DMS53 (cell line): Measurements from ENCODE around the gene CDX2.

Source experiments
- DNase-seq: peaks from one replicate; lab custom pipeline; 2025; lab: John Stamatoyannopoulos, UW

Gene CDX2

GRCh38 chr13:27978301-27978968, 9.3 kb upstream of the CDX2 start:
- DNase-seq = peak; percentile 56

GRCh38 chr13:27977476-27978300, 8.6 kb upstream of the CDX2 start:
- DNase-seq = no peak

GRCh38 chr13:27976362-27977091, 7.4 kb upstream of the CDX2 start:
- DNase-seq = no peak

- peak; percentile 35 for DNase-seq
Measured at GRCh38 chr13:27975564-27976361, 6.6 kb upstream of the CDX2 start.

GRCh38 chr13:27973961-27974662, 5.0 kb upstream of the CDX2 start:
- DNase-seq = no peak

GRCh38 chr13:27973291-27973690, 4.2 kb upstream of the CDX2 start:
- no peak for DNase-seq

GRCh38 chr13:27972478-27972820, 3.3 kb upstream of the CDX2 start:
- no peak for DNase-seq

- DNase-seq = no peak
Measured at GRCh38 chr13:27971776-27972477, 2.8 kb upstream of the CDX2 start.

- no peak for DNase-seq
Measured at GRCh38 chr13:27971236-27971645, 2.1 kb upstream of the CDX2 start.

GRCh38 chr13:27970382-27971235, 1.5 kb upstream of the CDX2 start:
- no peak for DNase-seq

- DNase-seq = no peak
Measured at GRCh38 chr13:27969866-27970229, 733 bp upstream of the CDX2 start.

GRCh38 chr13:27968316-27969081, 616 bp downstream of the CDX2 start:
- peak; percentile 75 for DNase-seq

- peak; percentile 69 for DNase-seq
Measured at GRCh38 chr13:27967736-27968315, 1.3 kb downstream of the CDX2 start.

GRCh38 chr13:27967203-27967735, 1.8 kb downstream of the CDX2 start:
- DNase-seq = peak; percentile 58

- DNase-seq = peak; percentile 45
Measured at GRCh38 chr13:27966641-27967202, 2.4 kb downstream of the CDX2 start.

- no peak for DNase-seq
Measured at GRCh38 chr13:27965740-27966640, 3.1 kb downstream of the CDX2 start.

GRCh38 chr13:27965343-27965739, 3.8 kb downstream of the CDX2 start:
- no peak for DNase-seq
